Heart right ventricle (tissue), 16 donors: ENCODE results near the gene MYOZ2. TPM values are rescaled to one million over a fixed set of nuclear protein-coding genes. Genes with fewer than 3 reads are reported as not detected.

Experiments
- ATAC-seq, 8 donors: fragments of 200-7000 bp; cut with Tn5 transposase; one replicate each; pipeline ENCODE4 v1.9.1; 2020; ENCODE audit warnings: mild to moderate bottlenecking in 8 of 8, moderate library complexity in 8 of 8, moderate number of reproducible peaks in 1 of 8
- DNase-seq, 2 donors: peaks; one replicate each; pipeline ENCODE4 v3.0.0-alpha.2; 2020
- H3K27ac ChIP-seq, 10 donors: fragments of 200-600 bp; sonication (generic) in 2 of 10; one replicate each; pipeline versions ENCODE4 v1.5.0 to v1.8.0; 2020 to 2022; ENCODE audit warnings: mild to moderate bottlenecking in 3 of 10
- H3K27me3 ChIP-seq, 7 donors: fragments of 200-600 bp; one replicate each; pipeline ENCODE4 v1.8.0; 2021 to 2022; ENCODE audit warnings: mild to moderate bottlenecking in 2 of 7
- H3K36me3 ChIP-seq, 9 donors: fragments of 200-600 bp; sonication (generic) in 1 of 9; one replicate each; pipeline versions ENCODE4 v1.5.0 to v1.8.0; 2020 to 2022; ENCODE audit warnings: mild to moderate bottlenecking in 2 of 9
- H3K4me1 ChIP-seq, 9 donors: fragments of 200-600 bp; sonication (generic) in 1 of 9; one replicate each; pipeline versions ENCODE4 v1.5.0 to v1.8.0; 2020 to 2022; ENCODE audit warnings: mild to moderate bottlenecking in 4 of 9
- H3K4me3 ChIP-seq, 10 donors: fragments of 200-600 bp; sonication (generic) in 2 of 10; one replicate each; pipeline versions ENCODE4 v1.5.0 to v1.8.0; 2020 to 2022; ENCODE audit warnings: mild to moderate bottlenecking in 7 of 10, moderate library complexity in 2 of 10
- H3K9me3 ChIP-seq, 11 donors: fragments of 200-600 bp in 10 of 11; sonication (generic) in 2 of 11; one replicate each; pipeline versions ENCODE4 v1.5.0 to v1.8.0; 2013 to 2022; ENCODE audit warnings: mild to moderate bottlenecking in 2 of 11, control low read depth in 1 of 11, moderate library complexity in 1 of 11
- CTCF ChIP-seq, 9 donors: fragments of 200-600 bp; sonication (generic) in 2 of 9; IDR thresholded peaks; one replicate each; pipeline versions ENCODE4 v1.5.0 to v1.8.0; 2021 to 2022; ENCODE audit warnings: antibody characterized with exemption in 9 of 9, mild to moderate bottlenecking in 5 of 9, moderate library complexity in 1 of 9
- WGBS, 2 donors: extraction: QIAGEN DNeasy Blood & Tissue Kit; methylation state at CpG; one replicate each; pipeline ENCODE4 v1.1.7; 2013; ENCODE audit warnings: inconsistent platforms in 1 of 2; 5-methylcytosine and 5-hydroxymethylcytosine counted together
- intact Hi-C, 10 donors: fragments of 100-400 bp; cut with DNase I; formaldehyde crosslinking; loops; one replicate each; pipeline versions ENCODE4 v1.11.1 to v1.14.2; 2022
- polyA plus RNA-seq, 2 donors: library from polyadenylated mRNA; stranded (reverse); fragments of 200-250 nt; gene quantifications; one replicate each; pipeline ENCODE4 v1.2.3, GENCODE V29; 2013
- total RNA-seq, 10 donors: library from RNA; stranded (reverse); fragmentation: NEBNext Ultra II Directional in 3 of 10; extraction: Animal tissue kit (Norgen Biotek cat#: 25700) in 3 of 10; gene quantifications; one replicate each; pipeline versions ENCODE4 v1.2.1 to v1.2.4, GENCODE V29; 2021 to 2023
- donor health status: Arrhythmogenic right ventricular cardiomyopathy.
- donor health status: ischemic (EF 13 %, LVEDD 7.1; RV severe dilation, severe dysfunction).
- donor health status: healthy with polysubstance abuse.
- donor health status: DM: no; HTN: yes; CAD: no.
- donor health status: DM: no; HTN: no; CAD: no.
- donor health status: ischemic (EF 25% LVEDD 6.9; RV normal size, moderate dysfunction).
- donor health status: ischemic (EF 25% LVEDD 5.7; RV mildly dilated, moderate dysfunction).
- donor health status: healthy.
- donor health status: DM: yes; HTN: yes; CAD: no.
- donor health status: Ischemic cardiomyopathy.
- donor health status: ischemic (EF 35%, LVEDD 5.7; RV mildly dilated, moderate dysfunction).
- donor health status: nonischemic (EF 11% LVEDD 7.7; RV severe dilation, severe dysfunction).
- donor health status: DM: yes; HTN: yes; CAD: no.
- donor health status: PGD.
- donor health status: ischemic (EF 29% LVEDD 5.4; RV normal size, mild dysfunction).
- donor health status: nonischemic (EF 23%, LVEDD 6.1; RV moderate dilation, normal function).

Gene MYOZ2
- total and polyA plus RNA-seq, 12 donors, result 231 to 1,008 (median 867) TPM

GRCh38 chr4:119233191-119233590 lies 97.6 kb downstream of the MYOZ2 start:
- peaks cover 0 to 37% (median 13%) of the 10 kb centered on the region in 9 donors for H3K36me3 ChIP-seq
- no peak for TF ChIP-seq CTCF (IDR thresholded peaks at IDR 0.05)
- no peak for ATAC-seq
- H3K4me1 ChIP-seq, result peaks cover 0 to 41% (median 24%) of the 10 kb centered on the region in 9 donors
- peak overlapping the region in 3 of 10 donors; percentile 2 to 57 (median 30) for H3K27ac ChIP-seq
- no peaks in the 10 kb centered on the region for H3K27me3 ChIP-seq
- peaks cover 0 to 6% (median 0%) of the 10 kb centered on the region in 11 donors for H3K9me3 ChIP-seq
- no peak overlapping the region for H3K4me3 ChIP-seq
- intact Hi-C loops, result no loop called here
- no peak for DNase-seq

- H3K4me1 ChIP-seq, result peaks cover 0 to 36% (median 24%) of the 10 kb centered on the region in 9 donors
- 10 to 20% methylated on average over 3 of the region's 3 CpGs for WGBS, 2 donors
- peak; percentile 38 to 60 (median 52) for ATAC-seq
- intact Hi-C loops, result no loop called here
- H3K9me3 ChIP-seq, result peaks cover 0 to 6% (median 0%) of the 10 kb centered on the region in 11 donors
- peaks cover 0 to 37% (median 13%) of the 10 kb centered on the region in 9 donors for H3K36me3 ChIP-seq
- H3K27ac ChIP-seq, result peak overlapping the region in 6 of 10 donors; percentile 2 to 57 (median 31)
- TF ChIP-seq CTCF (IDR thresholded peaks at IDR 0.05), result no peak
- no peak for DNase-seq
- no peak overlapping the region for H3K4me3 ChIP-seq
- H3K27me3 ChIP-seq, result no peaks in the 10 kb centered on the region
Observed at GRCh38 chr4:119233750-119234149, 98.1 kb downstream of the MYOZ2 start.

GRCh38 chr4:119237201-119237600 lies 101.6 kb downstream of the MYOZ2 start:
- no peak overlapping the region for H3K27ac ChIP-seq

More at GRCh38 chr4:119237201-119237600, 101.6 kb downstream of the MYOZ2 start:
- TF ChIP-seq CTCF (IDR thresholded peaks at IDR 0.05), result no peak
- H3K9me3 ChIP-seq, result peaks cover 0 to 4% (median 0%) of the 10 kb centered on the region in 11 donors
- H3K36me3 ChIP-seq, result peaks cover 0 to 50% (median 17%) of the 10 kb centered on the region in 9 donors
- H3K4me1 ChIP-seq, result peaks cover 0 to 25% (median 21%) of the 10 kb centered on the region in 9 donors
- H3K4me3 ChIP-seq, result no peak overlapping the region
- ATAC-seq, result no peak
- intact Hi-C loops, result no loop called here
- no peaks in the 10 kb centered on the region for H3K27me3 ChIP-seq
- no peak for DNase-seq
- 95 to 96% methylated on average over 9 of the region's 9 CpGs for WGBS, 2 donors

Other genes starting within 250 kb of the MYOZ2 start
- 100 to 1,000 TPM; 197 to 405 (median 267) TPM for gene SYNPO2, start 247.0 kb upstream of the MYOZ2 start, total RNA-seq
- gene SYNPO2, start 247.0 kb upstream of the MYOZ2 start, polyA plus RNA-seq, result 10 to 100 TPM; 27.5 to 29.1 TPM
- 10 to 100 TPM; 26.4 to 64.6 (median 41.8) TPM for gene USP53, start 76.9 kb downstream of the MYOZ2 start, total RNA-seq
- 10 to 100 TPM; 12.5 to 45.2 TPM for gene USP53, start 76.9 kb downstream of the MYOZ2 start, polyA plus RNA-seq
- 1 to 10 TPM in 1 of 10 donors, under 1 TPM in 2, not detected in 7; 0.09 to 2.2 (median 0.15) TPM for gene FABP2, start 186.3 kb downstream of the MYOZ2 start, total RNA-seq
- gene FABP2, start 186.3 kb downstream of the MYOZ2 start, polyA plus RNA-seq, result 1 to 10 TPM in 1 of 2 donors, under 1 TPM in 1; 0.01 to 1.3 TPM